NCI-H1417 treated with DMSO at 0.1 percent for 48 hours (cell line): ENCODE data around the gene MGST2.

Experiments used
- DNase-seq: peaks from one replicate; lab custom pipeline; 2025; lab: John Stamatoyannopoulos, UW

MGST2 gene

DNA sequence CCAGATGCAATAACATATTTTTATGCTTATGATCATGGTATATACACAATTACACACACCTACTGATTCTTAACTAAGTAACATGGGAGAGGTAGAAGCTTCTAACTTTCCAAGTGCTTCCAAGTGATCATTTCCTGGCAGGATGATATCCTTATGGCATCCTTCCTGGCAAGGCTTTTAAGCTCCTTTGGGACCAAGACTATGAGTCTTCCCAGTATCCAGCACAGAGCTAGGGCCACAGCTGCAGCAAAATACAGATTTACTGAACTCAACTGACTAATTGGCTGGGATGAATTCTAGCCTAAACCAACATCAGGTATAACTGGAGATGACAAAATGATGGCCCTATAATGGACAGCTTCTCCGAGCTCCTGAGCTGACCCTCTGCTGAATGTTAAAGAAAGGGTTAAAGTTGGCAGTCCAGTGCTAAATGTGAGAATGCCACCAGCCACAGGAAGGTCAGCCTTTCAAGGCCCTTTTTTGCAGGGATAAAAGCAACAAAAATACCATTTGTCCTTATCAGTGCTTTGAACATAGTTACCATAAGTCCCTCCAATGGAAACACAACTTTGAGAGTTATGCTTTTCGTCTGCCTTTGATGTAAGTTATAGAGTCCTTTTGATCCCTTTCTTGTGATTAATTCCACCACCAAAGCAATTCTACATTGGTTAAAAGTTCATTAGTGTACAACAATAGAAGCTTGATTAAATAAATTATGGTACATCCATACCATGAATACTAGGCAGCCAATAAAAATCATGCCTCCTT is 73.4 kb downstream of the MGST2 start:
- DNase-seq = no peak

DNA sequence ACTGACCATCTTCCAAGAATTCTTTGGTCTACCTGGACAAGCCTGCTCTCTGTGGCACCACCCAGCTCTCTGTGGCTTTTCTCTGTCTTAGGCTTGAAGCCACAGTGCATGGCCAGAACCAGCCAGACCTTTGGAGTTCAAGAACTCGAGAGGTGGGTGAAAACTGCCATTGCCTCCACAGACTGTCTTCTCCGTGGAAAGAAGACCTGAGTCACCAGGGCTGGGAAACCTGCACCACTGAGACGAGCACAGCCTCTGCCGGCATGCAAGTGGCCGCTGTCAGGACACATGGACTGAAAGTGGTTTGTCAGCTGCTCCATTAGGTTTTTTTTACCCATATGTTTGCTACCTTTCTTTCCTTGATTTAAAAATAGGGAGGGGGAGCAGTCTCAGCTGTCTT is 74.5 kb downstream of the MGST2 start:
- no peak for DNase-seq

DNA sequence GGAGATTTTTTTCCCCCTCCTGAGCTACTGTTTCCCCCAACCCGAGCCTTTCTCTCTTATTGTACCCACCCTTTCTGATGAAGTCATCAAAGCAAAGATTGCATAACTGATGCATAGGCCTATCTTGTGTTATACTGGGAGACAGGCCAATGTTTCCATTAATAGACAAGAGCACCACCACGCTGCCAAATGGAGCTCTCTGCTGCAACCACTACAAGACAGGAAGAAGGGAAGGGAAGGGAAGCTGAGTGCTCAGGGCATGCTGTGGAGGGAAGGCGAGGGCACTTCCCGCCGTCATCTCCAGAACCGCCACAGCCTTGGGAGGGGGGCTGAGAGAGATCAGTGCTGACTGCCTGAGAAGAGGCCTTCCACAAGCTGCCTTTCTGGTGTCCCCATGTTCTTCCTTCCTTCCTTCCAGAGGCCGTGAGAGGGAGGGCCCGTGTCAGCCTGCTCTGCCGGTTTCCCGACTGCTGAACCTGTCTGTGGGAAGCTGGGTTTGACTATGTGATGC is 75.0 kb downstream of the MGST2 start:
- DNase-seq = no peak

DNA sequence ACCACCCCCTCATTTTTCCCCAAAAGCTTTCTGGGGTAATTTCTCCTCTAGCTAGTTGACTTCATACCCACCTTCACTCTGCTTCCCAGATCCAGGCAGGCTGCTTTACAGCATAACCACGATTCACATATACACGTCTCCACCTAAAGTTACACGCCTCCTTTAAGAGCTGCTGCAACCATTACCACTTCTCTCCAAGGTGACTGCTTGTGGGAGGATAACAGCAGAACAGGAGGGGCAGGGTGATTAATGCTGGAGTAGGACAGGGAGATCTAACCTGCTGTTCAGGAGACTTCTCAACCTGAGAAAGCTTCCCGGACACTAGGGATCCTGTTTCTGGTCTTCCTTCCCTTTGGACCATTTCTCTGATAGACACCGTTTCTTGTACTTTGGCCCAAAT is 77.4 kb downstream of the MGST2 start:
- no peak for DNase-seq

DNA sequence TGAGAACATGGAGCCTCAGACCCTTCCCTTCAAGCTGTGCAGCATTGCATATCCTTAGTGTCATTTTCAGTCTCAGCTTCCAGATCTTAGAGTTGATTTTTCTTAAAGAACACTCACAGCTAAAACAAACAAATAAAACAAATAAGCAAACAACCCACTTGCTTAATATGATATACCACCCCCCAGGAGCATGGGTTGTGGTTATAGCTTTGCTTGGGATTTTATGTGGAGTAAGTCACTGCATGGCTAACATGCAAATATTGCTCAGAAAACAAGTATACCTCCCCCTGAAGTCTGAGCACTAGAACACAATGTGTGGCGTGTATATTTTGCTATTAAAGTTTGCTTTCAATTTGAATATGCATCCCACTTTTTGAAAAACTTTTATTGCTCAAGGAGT is 78.6 kb downstream of the MGST2 start:
- DNase-seq = no peak

DNA sequence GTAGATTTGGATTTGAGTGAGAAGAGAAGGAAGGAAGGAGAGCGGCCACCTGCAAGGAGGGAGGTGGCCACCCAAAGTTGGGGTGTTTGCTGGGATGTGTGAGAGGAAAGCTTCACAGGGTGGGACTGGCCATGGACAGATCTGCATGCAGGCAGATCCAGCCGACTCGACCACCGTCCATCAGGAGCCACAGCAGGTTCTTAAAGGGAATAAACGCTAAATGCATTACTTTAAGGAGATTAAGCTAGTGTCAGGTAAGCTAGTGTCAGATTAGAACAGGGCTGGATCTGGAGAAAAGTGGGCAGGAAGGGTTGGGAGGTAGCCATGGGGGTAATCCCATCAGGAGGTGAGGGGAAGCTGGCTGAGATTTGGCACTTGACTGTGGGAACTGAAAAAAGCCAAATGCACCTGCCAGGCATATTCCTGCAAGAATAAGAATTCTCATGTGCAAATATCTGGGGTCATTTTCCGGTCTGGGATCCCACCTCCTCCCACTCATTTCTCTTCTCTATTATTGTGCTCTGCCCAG is 79.6 kb downstream of the MGST2 start:
- no peak for DNase-seq

DNA sequence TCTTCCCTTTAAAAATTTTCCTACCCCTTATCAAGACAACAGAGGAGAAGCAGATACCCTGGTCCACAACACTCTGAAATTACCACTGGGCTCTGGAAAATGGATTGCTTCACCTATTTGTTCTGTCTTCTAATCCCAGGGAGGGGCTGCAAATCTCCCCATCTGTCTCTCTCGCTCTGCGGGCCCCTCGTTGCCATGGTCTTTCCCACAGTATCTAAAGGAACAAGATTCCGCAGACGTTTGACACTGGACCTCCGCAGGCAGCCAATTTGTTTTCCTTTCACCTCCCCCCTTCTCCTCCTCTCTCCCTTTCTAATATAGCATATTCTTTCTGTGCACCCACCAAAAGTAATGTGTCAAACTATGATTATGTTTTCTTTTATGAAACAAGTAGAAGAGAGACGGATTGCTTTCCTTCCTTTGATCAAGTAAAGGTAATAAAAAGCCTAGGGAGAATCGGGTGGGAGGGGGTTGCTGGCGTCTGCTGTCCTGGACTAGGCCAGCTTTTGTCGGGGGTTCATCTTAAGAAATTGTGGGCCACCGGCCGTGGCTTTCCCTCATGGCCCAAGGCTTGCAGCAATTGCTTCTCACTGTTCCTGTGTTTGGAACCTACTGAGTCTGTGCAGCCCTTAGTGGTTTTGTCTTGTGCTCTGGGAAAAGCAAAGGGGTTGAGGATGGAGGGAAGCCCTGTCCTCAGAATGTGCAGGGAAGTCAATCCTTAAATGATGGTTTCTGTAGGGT is 81.0 kb downstream of the MGST2 start:
- DNase-seq = no peak

DNA sequence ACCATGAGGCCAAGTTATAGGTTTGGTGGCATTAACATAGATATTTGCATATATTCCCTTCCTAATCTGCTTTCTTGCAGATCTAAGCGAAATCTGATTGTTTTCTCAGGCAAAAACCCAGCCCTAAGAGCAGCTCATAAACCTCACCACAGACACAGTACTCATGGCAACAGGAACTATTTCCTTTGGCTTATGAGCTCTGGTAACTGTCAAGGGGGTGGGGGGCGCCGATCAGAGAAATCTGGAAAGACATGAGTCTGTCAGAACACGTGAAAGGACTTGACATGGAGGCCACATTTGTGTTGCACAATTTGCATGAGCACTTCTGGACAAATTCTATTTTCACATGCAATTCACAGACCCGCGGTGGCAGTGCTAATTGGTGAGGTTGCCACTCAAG is 83.7 kb downstream of the MGST2 start:
- DNase-seq = no peak

DNA sequence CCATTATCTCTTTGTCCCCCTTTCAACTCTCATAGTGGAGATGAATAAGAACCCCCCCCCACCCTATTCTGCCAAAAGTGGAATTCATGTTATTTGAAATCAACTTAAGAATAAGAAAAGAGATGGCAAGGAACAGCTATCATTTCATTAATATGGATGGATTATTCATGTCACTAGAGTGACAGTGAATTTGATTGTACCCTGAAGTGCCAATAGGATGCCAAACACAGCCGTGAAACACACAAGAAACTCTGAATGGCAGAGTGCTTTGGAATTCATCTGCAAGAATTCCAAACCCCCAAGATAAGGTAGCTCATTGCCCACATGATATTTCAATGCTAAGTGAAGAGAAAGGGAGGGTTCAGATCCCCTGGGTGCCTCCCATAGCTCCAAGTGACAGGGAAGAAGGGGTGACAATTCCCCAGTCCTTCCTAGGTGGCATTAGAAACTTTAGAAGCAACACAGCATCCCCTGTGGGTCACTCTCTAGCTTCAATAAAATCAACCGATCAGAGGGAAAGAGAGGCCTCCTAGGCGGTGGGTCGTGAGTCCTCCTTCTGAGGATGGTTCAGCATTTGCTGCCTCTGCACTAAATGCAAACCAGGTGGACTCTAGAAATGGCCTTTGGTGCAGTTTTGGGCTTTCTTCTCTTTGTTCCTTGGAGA is 84.3 kb downstream of the MGST2 start:
- DNase-seq = no peak

DNA sequence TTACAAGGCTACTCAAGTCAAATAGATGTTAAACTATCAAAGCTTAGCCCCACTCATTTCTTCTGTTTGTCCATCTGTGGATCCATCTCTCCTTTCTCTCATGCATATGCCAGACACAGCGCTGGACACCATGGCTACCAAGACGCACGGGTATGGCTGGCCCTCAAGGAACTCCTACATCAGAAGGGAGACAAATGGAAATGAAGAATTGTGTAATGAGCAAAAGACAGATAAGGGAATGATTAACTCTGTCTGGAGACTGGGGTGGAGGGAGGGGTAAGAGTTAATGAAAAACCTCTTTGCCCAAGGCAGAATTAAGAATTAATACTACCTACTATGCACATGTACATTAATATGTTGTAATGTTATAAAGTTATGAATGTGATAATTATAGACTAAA is 88.1 kb downstream of the MGST2 start:
- no peak for DNase-seq
